Fibroblast of peridontal ligament (primary cell): ENCODE data around the gene PKP1.

Experiments
- DNase-seq: peaks from one replicate; pipeline ENCODE4 v3.0.0-alpha.2; 2010; ENCODE audit errors: extremely low read depth

Gene PKP1

DNA sequence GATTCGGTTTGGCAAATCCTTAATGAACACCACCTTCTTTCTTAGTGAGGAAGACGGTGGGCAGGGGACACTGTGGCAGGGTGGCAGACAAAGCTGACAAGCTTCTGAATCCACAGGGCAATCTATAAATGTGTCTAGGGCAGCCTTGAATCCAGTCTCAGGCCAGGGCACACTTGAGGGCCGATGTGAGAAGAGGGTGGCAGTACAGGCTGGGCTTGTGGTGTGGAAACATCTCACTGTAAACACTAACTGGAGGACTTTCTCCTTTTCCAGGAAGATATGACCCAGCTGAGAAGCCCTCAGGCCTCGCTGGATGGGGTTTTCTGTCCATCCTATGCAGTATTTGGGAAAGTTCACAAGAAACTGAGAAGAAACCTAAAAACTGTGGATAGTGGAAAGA lies 46.5 kb downstream of the PKP1 start:
- DNase-seq: peak; percentile 24

DNA sequence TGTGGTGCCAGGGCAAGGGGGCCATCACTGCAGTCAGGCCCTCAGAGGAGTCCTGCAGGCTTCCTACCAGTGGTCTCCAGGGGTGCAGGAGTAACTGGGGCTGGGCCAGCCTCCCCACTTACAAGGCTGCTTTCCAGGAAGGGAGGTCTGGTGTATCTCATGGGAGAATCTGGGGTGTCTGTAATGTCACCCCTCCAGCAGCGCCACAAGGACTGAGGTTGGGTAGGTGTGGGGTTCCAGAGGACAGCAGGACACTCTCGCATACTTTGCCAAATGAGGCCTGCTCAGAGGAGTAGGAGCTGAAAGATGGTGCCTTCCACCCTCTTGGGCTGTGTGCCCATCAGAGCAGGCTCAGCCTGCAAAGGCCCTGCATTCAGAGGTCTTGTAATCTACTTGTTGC lies 47.2 kb downstream of the PKP1 start:
- no peak for DNase-seq

DNA sequence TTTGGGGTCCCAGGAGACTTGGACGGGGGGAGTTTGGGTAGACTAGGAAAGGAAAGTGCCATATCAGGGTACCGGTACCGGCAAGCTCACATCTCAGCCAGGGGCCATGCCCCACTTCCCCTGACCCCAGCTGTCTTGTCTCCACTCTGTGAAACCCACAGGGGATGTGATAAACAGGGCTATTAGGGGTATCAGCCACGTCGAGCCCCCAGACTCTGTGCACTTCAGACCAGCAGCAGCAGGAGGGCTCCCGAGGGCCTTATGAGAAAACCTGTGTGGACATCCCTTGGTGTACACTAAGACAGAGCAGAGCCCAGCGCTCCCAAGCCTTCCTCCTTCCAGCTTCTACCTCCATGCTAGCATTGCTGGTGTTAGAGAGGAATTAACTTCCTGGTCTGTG lies 47.9 kb downstream of the PKP1 start:
- no peak for DNase-seq

DNA sequence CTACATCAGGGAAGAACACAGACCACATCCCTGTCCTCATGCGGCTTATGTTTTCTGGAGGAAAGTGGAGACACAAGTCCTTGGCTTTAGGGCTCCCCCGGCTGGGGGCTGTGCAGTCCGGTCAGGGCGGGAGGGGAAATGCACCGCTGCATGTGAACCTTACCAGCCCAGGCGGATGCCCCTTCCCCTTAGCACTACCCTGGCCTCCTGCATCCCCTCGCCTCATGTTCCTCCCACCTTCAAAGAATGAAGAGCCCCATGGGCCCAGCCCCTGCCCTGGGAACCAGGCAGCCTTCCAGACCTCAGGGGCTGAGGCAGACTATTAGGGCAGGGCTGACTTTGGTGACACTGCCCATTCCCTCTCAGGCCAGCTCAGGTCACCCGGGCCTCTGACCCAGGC lies 48.7 kb downstream of the PKP1 start:
- no peak for DNase-seq

DNA sequence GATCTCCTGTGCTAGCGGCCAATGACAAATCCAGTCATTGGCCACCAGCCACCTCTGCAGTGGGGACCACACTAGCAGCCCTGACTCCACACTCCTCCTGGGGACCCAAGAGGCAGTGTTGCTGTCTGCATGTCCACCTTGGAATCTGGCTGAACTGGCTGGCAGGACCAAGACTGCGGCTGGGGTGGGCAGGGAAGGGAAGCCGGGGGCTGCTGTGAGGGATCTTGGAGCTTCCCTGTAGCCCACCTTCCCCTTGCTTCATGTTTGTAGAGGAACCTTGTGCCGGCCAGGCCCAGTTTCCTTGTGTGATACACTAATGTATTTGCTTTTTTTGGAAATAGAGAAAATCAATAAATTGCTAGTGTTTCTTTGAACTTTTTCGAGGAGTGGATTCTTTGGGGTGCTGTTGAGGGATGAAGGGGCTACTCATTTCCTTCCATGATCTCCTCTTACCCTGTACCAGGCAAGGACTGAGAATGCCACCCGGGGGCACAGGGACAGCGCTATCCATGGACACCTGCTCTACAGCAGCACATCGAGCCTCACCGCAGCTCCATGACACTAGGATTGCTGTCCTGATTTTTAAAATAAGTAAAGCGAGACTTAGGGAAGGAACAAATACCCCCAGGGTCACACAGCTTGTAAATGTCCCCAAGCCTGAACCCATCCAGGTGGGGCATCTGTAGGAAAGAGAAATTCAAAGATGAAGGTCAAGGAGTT lies 49.5 kb downstream of the PKP1 start:
- DNase-seq: no peak

DNA sequence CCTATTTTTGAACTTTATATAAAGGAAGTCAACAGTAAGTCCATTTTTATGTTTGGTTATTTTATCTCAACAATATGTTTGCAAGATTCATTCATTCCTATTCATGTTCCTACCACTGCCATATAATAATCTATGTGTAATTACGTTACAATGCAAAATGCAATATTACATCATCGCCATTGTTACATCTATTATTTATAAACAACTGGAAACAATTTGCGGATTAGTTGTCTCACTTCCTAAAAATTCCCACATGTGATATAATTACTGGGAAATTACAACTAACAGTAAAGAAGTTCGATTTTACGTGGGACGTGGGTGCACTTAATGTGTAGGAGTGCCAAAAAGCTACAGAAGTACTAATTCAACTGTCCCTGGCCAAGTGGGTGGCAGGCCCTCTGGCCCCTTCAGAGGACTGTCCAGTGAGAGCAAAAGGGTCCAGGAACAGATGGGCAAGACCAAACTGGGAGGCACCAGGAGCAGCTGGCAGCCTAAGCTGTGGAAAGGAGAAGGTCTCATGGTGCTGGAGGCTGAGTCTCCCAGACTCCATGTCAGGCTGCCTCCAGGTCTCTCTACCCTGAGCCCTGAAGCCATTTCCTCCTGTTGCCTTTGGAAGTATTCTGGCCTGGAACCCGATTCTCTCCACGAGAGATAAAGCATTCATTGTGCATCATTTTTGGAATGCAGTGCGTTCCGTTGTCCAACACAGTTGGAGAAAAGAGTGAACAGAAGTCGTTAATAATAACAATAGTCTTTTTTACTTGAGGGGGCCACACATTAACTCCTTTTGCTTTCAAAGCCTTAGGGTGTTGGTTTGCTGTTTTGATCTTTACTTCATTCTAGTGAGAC lies 51.2 kb downstream of the PKP1 start:
- no peak for DNase-seq

DNA sequence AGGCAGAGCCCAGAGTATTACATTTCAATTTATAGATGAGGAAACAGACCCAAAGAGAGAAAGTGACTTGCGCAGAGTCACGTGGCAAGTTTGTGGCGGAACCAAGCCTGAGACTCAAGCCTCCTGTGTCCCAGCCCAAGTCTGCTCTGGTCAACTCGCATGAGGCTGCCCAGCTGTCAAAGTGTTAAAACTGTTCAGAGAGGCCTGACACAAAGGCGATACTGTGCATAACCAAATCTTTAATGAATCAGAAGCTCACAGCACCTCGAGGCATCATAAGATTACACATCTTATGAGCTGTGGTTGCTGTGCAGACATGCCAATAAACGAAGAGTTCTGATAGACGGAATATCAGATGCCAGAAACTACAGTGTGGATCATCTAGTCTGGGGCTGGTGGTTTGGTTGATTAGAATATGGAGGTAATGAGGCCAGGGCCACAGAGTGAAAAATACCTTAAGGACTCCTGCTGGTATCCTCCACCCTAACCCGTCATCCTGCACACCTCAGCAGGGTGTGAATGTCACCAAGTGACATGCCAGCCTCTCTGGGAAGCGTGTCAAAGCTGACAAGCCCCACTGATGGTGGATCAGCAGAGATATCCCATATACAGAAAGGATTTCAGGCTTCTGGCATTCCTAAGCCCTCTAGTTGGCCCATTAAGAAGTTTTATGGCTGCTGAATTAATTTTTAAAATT lies 52.0 kb downstream of the PKP1 start:
- DNase-seq: no peak

DNA sequence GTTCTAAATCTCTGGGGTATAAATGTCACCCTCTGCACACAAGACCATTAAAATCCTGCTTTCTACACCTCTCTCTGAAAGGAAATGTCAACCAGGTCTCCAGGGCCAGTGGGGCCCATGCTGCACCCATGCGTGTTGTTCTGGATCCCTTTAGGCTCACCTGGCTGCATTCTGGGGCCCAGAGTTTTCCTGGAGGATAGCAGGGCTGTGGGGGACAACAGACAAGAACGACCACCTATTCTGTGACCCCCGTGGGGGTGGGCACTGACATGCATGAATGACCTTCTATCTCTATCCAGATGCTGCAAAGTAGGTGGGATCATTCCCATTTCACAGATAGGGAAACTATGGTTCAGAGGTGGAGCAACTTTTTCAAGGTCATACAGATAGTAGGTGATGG lies 52.6 kb downstream of the PKP1 start:
- DNase-seq: no peak

DNA sequence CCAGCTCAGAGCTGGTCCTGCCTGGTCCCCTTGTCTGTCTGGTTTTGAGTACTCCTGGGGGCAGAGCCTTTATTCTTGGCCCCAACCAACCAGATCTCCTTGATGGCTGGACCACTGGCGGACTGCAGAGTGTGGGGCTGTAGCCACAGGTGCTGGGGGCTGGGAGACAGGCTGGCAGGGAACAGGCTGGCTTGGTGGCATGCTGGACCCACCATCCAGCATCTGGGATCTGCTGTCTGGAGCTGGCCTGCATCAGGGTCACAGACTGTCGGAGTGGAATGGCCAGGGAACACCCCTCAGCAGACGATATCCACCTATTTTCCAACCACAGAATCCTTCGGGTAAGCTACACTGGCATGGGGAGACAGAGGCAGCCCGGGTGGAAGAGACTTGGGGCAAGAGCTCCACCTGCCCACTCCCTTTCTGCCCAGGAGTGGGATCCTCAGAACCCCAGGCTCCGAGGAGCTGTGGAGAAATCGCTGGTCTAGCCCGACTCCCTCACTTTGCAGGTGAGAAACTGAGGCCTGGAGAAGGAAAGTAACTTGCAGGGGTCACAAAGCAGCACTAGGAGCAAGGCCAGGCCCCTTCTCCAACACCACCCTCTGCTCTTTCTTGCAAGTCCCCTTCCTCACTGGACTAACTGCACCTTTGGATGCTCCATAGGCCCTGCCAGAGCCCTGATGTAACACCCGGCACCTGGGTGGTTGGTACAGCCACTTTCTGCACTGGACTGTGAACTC lies 53.6 kb downstream of the PKP1 start:
- no peak for DNase-seq

DNA sequence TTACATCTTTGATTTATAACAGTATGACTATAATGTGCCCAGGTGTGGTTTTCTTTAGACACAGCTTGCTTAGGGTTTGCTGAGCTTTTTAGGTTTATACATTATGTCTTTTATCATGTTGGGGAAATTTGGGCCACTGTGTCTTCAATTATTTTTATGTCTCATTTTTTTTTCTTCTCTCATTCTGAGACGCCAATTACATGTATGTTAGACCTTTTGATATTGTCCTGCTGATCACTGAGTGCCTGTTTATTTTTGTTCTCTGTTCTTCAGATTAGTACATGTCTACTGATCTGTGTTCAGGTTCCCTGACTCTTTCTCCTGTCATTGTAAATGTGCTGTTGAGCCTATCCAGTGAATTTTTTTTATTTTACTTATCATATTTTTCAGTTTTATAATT lies 58.1 kb downstream of the PKP1 start:
- DNase-seq: no peak

DNA sequence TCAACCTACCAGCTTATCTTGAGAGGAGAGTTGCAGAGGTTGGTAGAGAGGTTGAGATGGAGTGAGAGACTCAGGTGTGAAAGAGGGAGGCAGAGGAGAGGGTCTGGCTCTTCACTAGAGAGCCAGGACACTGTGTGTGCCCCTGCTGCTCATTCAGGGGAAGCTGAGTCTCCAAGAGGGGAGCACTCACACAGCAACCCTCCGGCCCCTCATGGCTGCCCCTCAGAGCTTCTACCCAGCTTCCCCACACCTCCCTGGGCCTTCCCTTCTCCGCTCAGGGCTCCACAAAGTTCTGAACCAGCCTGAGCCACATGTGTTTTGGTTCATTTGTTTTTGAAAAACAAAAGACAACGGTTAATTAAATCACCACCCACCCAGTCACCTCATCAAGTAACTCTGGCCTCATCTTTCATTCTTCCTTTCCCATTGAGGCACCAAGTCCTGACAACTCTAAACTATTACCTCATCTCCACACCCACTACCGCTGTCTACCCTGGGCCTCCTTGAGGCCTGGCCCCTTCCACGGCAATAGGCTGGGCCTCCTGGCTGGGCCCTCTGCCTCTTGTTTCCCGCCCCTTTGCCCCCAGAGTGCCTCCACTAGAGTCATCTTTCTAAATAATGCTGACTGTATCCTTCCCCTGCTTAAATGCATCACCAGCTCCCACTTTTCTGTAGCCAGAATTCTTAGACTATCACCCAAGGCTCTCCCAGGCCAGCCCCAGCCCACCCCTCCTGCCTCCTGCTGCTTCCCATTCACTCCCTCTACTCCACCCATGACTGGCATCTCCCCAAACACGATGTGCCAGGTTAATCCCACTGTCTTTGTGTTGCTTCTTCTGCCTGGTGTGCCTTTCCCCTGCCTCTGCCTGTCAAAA lies 61.1 kb downstream of the PKP1 start:
- no peak for DNase-seq

DNA sequence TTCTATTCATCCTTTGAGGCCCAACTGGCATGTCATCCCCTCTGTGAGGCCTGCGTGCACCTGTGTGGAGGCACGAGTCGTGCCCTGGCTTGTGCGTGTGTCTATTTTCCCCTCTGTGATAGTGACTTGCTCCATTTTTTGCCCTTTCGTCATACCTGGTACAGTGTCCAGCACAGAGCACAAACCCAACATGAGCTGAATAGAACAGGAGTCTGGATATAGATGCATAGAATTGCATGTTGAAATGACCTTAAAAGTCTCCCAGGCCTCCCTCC lies 61.7 kb downstream of the PKP1 start:
- DNase-seq: no peak

DNA sequence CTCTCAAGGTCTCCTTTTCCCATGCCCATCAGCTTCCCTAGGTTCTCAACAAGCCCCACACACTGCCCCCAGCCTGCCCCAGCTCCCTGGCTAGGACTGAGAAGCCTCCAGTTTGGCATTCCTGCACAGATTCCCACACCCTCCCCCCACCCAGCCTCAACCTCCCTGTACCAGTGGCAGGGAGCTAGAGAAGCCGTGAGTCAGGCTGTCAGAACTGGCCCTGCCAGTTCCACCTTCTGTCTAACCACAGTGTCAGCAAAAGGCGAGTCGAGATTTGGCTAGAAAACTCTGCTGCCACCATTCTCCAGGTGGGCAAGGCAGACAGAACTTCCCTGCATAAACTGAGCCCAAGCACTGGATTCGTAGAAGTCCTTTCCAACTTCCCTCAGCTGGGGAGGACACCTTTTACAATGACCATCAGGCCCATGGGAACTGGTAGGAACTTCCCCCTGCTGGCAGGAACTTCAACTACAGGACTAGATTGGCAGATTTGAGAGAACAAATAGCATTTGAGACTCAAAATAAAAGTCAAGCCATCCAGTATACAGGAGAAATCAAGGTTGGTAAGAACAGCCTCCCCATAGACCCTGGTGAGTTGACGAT lies 63.1 kb downstream of the PKP1 start:
- DNase-seq: peak; percentile 63

DNA sequence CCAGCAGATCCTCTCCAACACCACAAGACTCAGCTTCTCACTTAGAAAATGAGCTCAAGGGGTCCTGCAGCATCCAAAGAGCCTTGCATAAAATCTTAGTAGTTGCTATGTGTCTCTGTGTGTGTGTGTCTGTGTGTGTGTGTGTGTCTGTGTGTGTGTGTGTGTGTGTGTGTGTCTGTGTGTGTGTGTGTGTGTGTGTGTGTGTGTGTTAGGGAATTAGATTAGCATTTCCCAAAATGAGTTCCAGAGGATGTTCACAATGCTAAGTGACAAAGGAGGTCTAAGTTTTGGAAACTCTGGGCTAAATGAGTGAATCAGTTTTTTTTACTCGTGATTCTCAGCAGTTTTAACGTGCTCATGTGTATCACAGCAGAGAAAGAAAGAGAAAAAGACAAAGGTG lies 63.7 kb downstream of the PKP1 start:
- DNase-seq: no peak

DNA sequence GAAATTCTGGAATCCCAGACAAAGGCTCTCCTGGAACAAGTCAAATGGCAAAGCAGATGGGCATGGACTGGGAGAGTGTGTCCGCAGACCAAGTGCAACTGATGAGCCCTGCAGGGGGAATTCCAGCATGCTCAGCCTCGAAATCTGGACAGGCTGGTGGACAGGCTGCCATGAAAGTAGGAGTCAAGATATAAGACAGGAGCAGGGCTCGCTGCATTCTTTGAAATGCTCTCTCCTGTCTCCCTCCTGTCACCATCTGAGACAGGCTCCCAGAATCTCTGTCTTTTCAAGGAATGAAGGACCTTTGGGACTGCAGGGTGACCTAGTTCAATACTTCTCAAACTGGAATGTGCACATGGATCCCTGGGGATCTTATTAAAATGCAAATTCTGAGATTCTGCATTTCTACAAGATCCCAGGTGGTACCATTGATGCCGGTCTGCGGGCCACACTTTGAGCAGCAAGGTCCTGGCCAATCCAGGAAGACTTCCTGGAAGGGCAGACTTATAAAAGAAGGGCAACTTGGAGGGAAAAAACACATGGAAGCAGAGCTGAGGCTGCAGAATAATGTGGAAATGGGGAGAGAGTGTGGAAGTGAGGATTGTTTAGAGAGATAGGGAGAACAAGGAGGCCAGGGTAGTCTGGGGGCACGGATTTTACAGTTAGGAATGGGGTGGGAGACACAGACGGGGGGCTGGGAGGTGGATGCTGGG lies 64.3 kb downstream of the PKP1 start:
- DNase-seq: no peak

DNA sequence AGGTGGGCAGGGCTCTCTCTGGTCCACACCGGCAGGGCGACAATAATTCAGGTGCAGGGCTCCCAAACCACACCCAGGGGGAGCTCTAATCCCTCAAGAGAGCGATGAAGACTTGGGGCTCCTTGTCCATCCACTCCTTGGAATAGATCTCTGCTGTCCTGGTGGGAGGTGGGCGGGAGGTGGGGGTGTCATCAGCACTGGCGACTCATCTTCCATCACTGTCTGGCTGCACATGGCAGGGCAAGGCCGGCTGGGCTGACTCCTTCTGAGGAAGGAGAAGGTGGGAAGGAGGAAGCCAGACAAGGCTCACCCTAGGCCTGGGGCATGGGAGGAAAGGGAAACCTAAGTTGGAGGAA lies 64.9 kb downstream of the PKP1 start:
- DNase-seq: peak; percentile 64

DNA sequence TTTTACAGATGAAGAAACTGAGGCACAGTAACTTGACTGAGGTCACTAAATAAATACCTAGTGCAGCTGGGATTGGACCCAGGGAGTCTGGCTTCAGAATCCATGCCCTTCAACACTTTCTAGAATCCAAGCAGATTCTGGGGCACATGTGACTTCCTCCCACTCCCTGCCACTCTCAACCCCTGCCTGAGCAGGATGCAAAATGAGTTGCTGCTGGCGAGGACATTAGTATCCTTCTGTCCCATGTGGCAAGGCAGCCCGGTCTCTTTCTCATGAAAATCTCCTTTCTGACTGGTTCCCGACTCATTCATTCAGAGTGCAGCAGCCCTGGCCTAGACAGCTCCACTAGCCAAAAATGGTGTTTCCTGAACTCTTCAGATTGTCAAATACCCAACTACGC lies 65.8 kb downstream of the PKP1 start:
- DNase-seq: no peak

DNA sequence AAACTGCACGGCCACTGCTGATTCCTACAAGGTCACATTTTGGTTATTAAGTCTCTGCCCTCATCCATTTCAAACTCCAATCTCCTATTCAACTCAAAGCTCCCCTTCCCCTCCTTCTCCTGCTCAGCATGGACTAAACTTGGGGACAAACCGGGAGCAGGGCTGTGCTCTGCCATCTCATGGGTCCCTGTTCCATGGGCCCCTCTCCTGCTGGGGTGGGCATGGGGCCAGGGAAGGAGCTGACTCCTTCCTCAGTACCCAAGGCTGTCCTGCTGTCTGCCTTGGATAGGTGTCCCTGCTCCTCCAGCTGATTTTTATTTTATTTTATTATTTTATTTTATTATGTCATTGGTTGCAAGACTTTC lies 67.0 kb downstream of the PKP1 start:
- no peak for DNase-seq

DNA sequence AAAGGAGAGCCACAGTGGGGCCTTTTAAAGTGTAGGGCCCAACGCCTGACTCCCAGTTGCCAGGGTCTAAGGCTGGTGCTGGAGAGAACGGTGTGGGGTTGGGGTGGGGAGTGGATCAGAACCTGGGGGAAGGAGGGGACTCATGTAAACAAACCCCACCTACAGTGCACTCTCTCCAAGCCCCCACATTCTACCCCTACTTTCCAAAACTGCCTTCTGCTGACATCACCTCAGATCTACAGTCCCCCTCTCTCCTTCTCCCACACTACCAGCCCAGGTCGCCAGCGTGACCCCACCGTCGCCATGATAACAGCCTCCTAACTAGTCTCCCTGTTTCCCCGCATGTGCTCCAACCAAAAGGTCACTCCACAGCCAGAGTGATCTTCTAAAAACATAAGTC lies 67.6 kb downstream of the PKP1 start:
- no peak for DNase-seq

DNA sequence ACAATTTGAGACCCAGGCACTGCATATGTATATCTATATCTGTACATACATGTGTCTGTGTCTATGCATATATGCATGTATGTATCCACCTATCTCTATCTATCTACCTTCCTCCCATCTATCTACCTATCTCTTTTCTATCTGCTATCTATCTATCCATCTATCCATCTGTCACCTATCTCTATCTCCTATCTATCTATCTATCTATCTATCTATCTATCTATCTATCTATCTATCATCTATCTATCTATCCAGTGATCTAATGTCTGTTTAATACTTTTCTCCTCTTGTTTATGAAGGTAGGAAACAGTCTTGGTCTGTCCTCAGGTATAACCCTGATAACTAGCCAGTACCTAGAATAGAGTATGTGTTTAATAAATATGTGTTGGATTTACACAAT lies 68.3 kb downstream of the PKP1 start:
- DNase-seq: no peak
